CD4-positive, CD25-positive, alpha-beta regulatory T cell (primary cell): ENCODE measurements around the gene OPRL1. TPM values are rescaled to one million over a fixed set of nuclear protein-coding genes. Genes with fewer than 3 reads are reported as not detected.
A peak's percentile ranks its signal among the peaks of the same experiment; 100 is the strongest.

Source experiments
- ATAC-seq, 2 donors: fragments of 150-1000 bp; cut with Tn5 transposase; one replicate each; pipeline ENCODE4 v1.10.0; 2021; ENCODE audit warnings: low read depth in 2 of 2, moderate number of reproducible peaks in 2 of 2, moderate library complexity in 1 of 2
- DNase-seq, 3 donors: peaks; one replicate each; pipeline versions ENCODE4 v3.0.0 to v3.0.0-alpha.2; 2012 to 2022; ENCODE audit warnings: mixed read lengths in 1 of 3
- H3K27ac ChIP-seq: one replicate; pipeline ENCODE4 v1.7.0; 2013; ENCODE audit warnings: mild to moderate bottlenecking, low read length; ENCODE audit not compliant: insufficient read depth, poor library complexity, severe bottlenecking
- H3K27me3 ChIP-seq: one replicate; pipeline ENCODE4 v1.7.0; 2013; ENCODE audit warnings: low read length; ENCODE audit not compliant: control insufficient read depth, insufficient read depth
- H3K36me3 ChIP-seq: one replicate; pipeline ENCODE4 v1.7.0; 2013; ENCODE audit warnings: mild to moderate bottlenecking, low read length, moderate library complexity; ENCODE audit not compliant: control insufficient read depth, insufficient read depth
- H3K4me1 ChIP-seq: 2 replicates; pipeline ENCODE4 v1.7.0; 2013; ENCODE audit warnings: mild to moderate bottlenecking, low read length; ENCODE audit not compliant: insufficient read depth, control insufficient read depth, poor library complexity, severe bottlenecking
- H3K4me3 ChIP-seq: one replicate; pipeline ENCODE4 v1.7.0; 2013; ENCODE audit warnings: low read depth, mild to moderate bottlenecking, low read length, moderate library complexity
- H3K9me3 ChIP-seq, 2 experiments: 1 replicate in 1 of 2; 2 replicates in 1 of 2; pipeline ENCODE4 v1.7.0; 2013; ENCODE audit warnings: low read length in 2 of 2, mild to moderate bottlenecking in 1 of 2, moderate library complexity in 1 of 2; ENCODE audit not compliant: control insufficient read depth in 2 of 2
- H3K27ac Mint-ChIP-seq, 3 donors: one replicate each; pipeline ENCODE4 v1.8.0; 2020 to 2022; ENCODE audit warnings: mild to moderate bottlenecking in 3 of 3, mixed read lengths in 3 of 3, moderate library complexity in 2 of 3
- H3K27me3 Mint-ChIP-seq: one replicate; pipeline ENCODE4 v1.8.0; 2022; ENCODE audit warnings: mild to moderate bottlenecking, mixed read lengths
- H3K36me3 Mint-ChIP-seq: one replicate; pipeline ENCODE4 v1.8.0; 2020; ENCODE audit warnings: mixed read lengths
- H3K4me1 Mint-ChIP-seq, 4 donors: one replicate each; pipeline ENCODE4 v1.8.0; 2020 to 2022; ENCODE audit warnings: mixed read lengths in 4 of 4, mild to moderate bottlenecking in 1 of 4
- H3K4me3 Mint-ChIP-seq, 4 donors: one replicate each; pipeline ENCODE4 v1.8.0; 2020 to 2022; ENCODE audit warnings: mild to moderate bottlenecking in 4 of 4, mixed read lengths in 4 of 4, moderate library complexity in 3 of 4
- H3K9me3 Mint-ChIP-seq, 7 donors: one replicate each; pipeline ENCODE4 v1.8.0; 2020 to 2022; ENCODE audit warnings: mixed read lengths in 7 of 7, mild to moderate bottlenecking in 3 of 7, moderate library complexity in 2 of 7
- polyA plus RNA-seq, 4 donors: library from polyadenylated mRNA; unstranded; fragments of 300-500 nt; fragmentation: Illumina TruSeq; gene quantifications; one replicate each; pipeline ENCODE4 v1.2.3, GENCODE V29; 2021
- total RNA-seq: library from RNA; stranded (reverse); gene quantifications from one replicate; pipeline ENCODE4 v1.2.3, GENCODE V29; 2022

The OPRL1 gene
- total and polyA plus RNA-seq, 5 donors from 2014 or later, result 0.58 to 1.3 (median 0.60) TPM

GRCh38 chr20:64140061-64140931, 60.4 kb downstream of the OPRL1 start:
- H3K4me3 Mint-ChIP-seq, result no peak overlapping the region
- Histone ChIP-seq H3K27ac (no peak overlapping the region), H3K27me3 (no peaks in the 10 kb centered on the region), H3K9me3 (peaks cover 3 to 10% of the 10 kb centered on the region in 2 experiments), H3K36me3 (no peaks in the 10 kb centered on the region), H3K4me1 (no peaks in the 10 kb centered on the region), H3K4me3 (no peak overlapping the region)
- H3K36me3 Mint-ChIP-seq, result no peaks in the 10 kb centered on the region
- ATAC-seq, result no peak
- peaks cover 8% of the 10 kb centered on the region for H3K27me3 Mint-ChIP-seq
- no peaks in the 10 kb centered on the region for H3K4me1 Mint-ChIP-seq
- H3K9me3 Mint-ChIP-seq, result peaks cover 1 to 11% (median 3%) of the 10 kb centered on the region in 7 donors
- H3K27ac Mint-ChIP-seq, result peak overlapping the region in 1 of 3 donors; percentile 38
- no peak for DNase-seq

GRCh38 chr20:64140956-64141355, 61.1 kb downstream of the OPRL1 start:
- DNase-seq (no peak), ATAC-seq (no peak)
- H3K27ac ChIP-seq, result no peak overlapping the region
- Mint-ChIP-seq H3K4me3 (no peak overlapping the region), H3K36me3 (no peaks in the 10 kb centered on the region), H3K27ac (peak overlapping the region in 1 of 3 donors; percentile 38), H3K27me3 (peaks cover 8% of the 10 kb centered on the region), H3K9me3 (peaks cover 1 to 13% (median 3%) of the 10 kb centered on the region in 7 donors), H3K4me1 (no peaks in the 10 kb centered on the region)
- H3K27me3 ChIP-seq, result no peaks in the 10 kb centered on the region
- H3K9me3 ChIP-seq, result peaks cover 6 to 14% of the 10 kb centered on the region in 2 experiments
- no peak overlapping the region for H3K4me3 ChIP-seq
- no peaks in the 10 kb centered on the region for H3K36me3 ChIP-seq
- H3K4me1 ChIP-seq, result no peaks in the 10 kb centered on the region

- ATAC-seq, result no peak
- H3K4me1 Mint-ChIP-seq, result no peaks in the 10 kb centered on the region
Observed at GRCh38 chr20:64142590-64142989, 62.7 kb downstream of the OPRL1 start.

GRCh38 chr20:64143018-64143801, 63.3 kb downstream of the OPRL1 start:
- H3K27me3 Mint-ChIP-seq, result peaks cover 8% of the 10 kb centered on the region
- no peaks in the 10 kb centered on the region for H3K36me3 ChIP-seq
- no peaks in the 10 kb centered on the region for H3K27me3 ChIP-seq
- DNase-seq, result no peak
- peak overlapping the region in 1 of 4 donors; percentile 7 for H3K4me3 Mint-ChIP-seq
- H3K4me3 ChIP-seq, result no peak overlapping the region
- no peaks in the 10 kb centered on the region for H3K36me3 Mint-ChIP-seq
- no peak for ATAC-seq
- peaks cover 1 to 13% (median 6%) of the 10 kb centered on the region in 7 donors for H3K9me3 Mint-ChIP-seq
- H3K27ac ChIP-seq, result no peak overlapping the region
- no peaks in the 10 kb centered on the region for H3K4me1 ChIP-seq
- H3K9me3 ChIP-seq, result peaks cover 6 to 14% of the 10 kb centered on the region in 2 experiments
- H3K27ac Mint-ChIP-seq, result no peak overlapping the region
- H3K4me1 Mint-ChIP-seq, result no peaks in the 10 kb centered on the region

More at GRCh38 chr20:64142590-64142989, 62.7 kb downstream of the OPRL1 start:
- H3K27me3 ChIP-seq, result no peaks in the 10 kb centered on the region
- Mint-ChIP-seq H3K9me3 (peaks cover 1 to 13% (median 6%) of the 10 kb centered on the region in 7 donors), H3K4me3 (no peak overlapping the region), H3K27ac (no peak overlapping the region), H3K27me3 (peaks cover 8% of the 10 kb centered on the region), H3K36me3 (no peaks in the 10 kb centered on the region)
- no peaks in the 10 kb centered on the region for H3K36me3 ChIP-seq
- no peak for DNase-seq
- H3K4me3 ChIP-seq, result no peak overlapping the region
- H3K27ac ChIP-seq, result no peak overlapping the region
- H3K4me1 ChIP-seq, result no peaks in the 10 kb centered on the region
- H3K9me3 ChIP-seq, result peaks cover 6 to 14% of the 10 kb centered on the region in 2 experiments

GRCh38 chr20:64144144-64144912, 64.4 kb downstream of the OPRL1 start:
- peaks cover 8% of the 10 kb centered on the region for H3K27me3 Mint-ChIP-seq
- H3K27me3 ChIP-seq, result no peaks in the 10 kb centered on the region
- H3K27ac Mint-ChIP-seq, result no peak overlapping the region
- no peaks in the 10 kb centered on the region for H3K4me1 ChIP-seq
- H3K4me3 Mint-ChIP-seq, result no peak overlapping the region
- DNase-seq, result no peak
- H3K9me3 ChIP-seq, result peaks cover 6 to 14% of the 10 kb centered on the region in 2 experiments
- H3K4me3 ChIP-seq, result no peak overlapping the region
- no peaks in the 10 kb centered on the region for H3K4me1 Mint-ChIP-seq
- no peaks in the 10 kb centered on the region for H3K36me3 Mint-ChIP-seq
- H3K9me3 Mint-ChIP-seq, result peaks cover 1 to 13% (median 6%) of the 10 kb centered on the region in 7 donors
- no peak overlapping the region for H3K27ac ChIP-seq
- no peaks in the 10 kb centered on the region for H3K36me3 ChIP-seq
- ATAC-seq, result no peak

GRCh38 chr20:64145458-64146300, 65.8 kb downstream of the OPRL1 start:
- ATAC-seq (no peak), DNase-seq (no peak)
- Mint-ChIP-seq H3K9me3 (peaks cover 1 to 13% (median 6%) of the 10 kb centered on the region in 7 donors), H3K4me1 (no peaks in the 10 kb centered on the region), H3K27ac (peak overlapping the region in 1 of 3 donors; percentile 89), H3K36me3 (no peaks in the 10 kb centered on the region), H3K4me3 (no peak overlapping the region), H3K27me3 (peaks cover 8% of the 10 kb centered on the region)
- H3K36me3 ChIP-seq, result no peaks in the 10 kb centered on the region
- H3K27ac ChIP-seq, result no peak overlapping the region
- H3K27me3 ChIP-seq, result no peaks in the 10 kb centered on the region
- H3K9me3 ChIP-seq, result peaks cover 6 to 14% of the 10 kb centered on the region in 2 experiments
- no peak overlapping the region for H3K4me3 ChIP-seq
- H3K4me1 ChIP-seq, result no peaks in the 10 kb centered on the region
